DND-41 (cell line): ENCODE measurements around the gene RRP15.

Experiments used
- ATAC-seq: fragments of 200-7000 bp; cut with Tn5 transposase; 3 replicates; pipeline ENCODE4 v1.9.1; 2021; ENCODE audit warnings: low read depth; ENCODE audit not compliant: insufficient read depth
- DNase-seq: peaks from one replicate; pipeline ENCODE4 v3.0.0-alpha.2; 2020
- H2AFZ ChIP-seq: 2 replicates; pipeline ENCODE4 v1.6.0; 2012; ENCODE audit warnings: low read depth, low read length
- H3K27ac ChIP-seq: 2 replicates; pipeline ENCODE4 v1.5.1; 2012; ENCODE audit warnings: low read length, inconsistent platforms
- H3K27me3 ChIP-seq: fragments of 200-600 bp; sonication (generic); 2 replicates; pipeline ENCODE4 v1.6.0; 2012; ENCODE audit warnings: low read length, mild to moderate bottlenecking, inconsistent platforms; ENCODE audit not compliant: insufficient read depth, poor library complexity
- H3K36me3 ChIP-seq: 2 replicates; pipeline ENCODE4 v1.5.1; 2012; ENCODE audit warnings: low read length, inconsistent platforms; ENCODE audit not compliant: insufficient read depth
- H3K4me1 ChIP-seq: 2 replicates; pipeline ENCODE4 v1.5.1; 2012; ENCODE audit warnings: mild to moderate bottlenecking, low read length; ENCODE audit not compliant: insufficient read depth
- H3K4me2 ChIP-seq: 2 replicates; pipeline ENCODE4 v1.6.0; 2012; ENCODE audit warnings: mild to moderate bottlenecking, moderate library complexity, low read length, inconsistent platforms; ENCODE audit not compliant: insufficient read depth
- H3K4me3 ChIP-seq, 2 experiments: fragments of 200-600 bp in 1 of 2; shearing (Covaris generic) in 1 of 2; 2 replicates each; pipeline ENCODE4 v1.5.1; 2012 to 2016; ENCODE audit warnings: inconsistent platforms in 2 of 2, low read length in 2 of 2, mild to moderate bottlenecking in 2 of 2, low read depth in 1 of 2, moderate library complexity in 1 of 2
- H3K79me2 ChIP-seq: 2 replicates; pipeline ENCODE4 v1.6.0; 2012; ENCODE audit warnings: low read length, inconsistent platforms; ENCODE audit not compliant: insufficient read depth
- H3K9ac ChIP-seq: 2 replicates; pipeline ENCODE4 v1.6.0; 2012; ENCODE audit warnings: low read depth, mild to moderate bottlenecking, inconsistent platforms, low read length, moderate library complexity
- H3K9me3 ChIP-seq: 2 replicates; pipeline ENCODE4 v1.5.1; 2012; ENCODE audit warnings: low read length, moderate library complexity, mild to moderate bottlenecking, inconsistent platforms; ENCODE audit not compliant: insufficient read depth, severe bottlenecking
- H4K20me1 ChIP-seq: 2 replicates; pipeline ENCODE4 v1.6.0; 2012; ENCODE audit warnings: low read length; ENCODE audit not compliant: insufficient read depth
- EZH2 ChIP-seq: IDR thresholded peaks from 3 replicates; pipeline ENCODE4 v1.6.1; 2012; ENCODE audit warnings: borderline replicate concordance, low read depth, mild to moderate bottlenecking, moderate library complexity, low read length, inconsistent platforms; ENCODE audit not compliant: severe bottlenecking
- TF ChIP-seq, protein P1 (sequence below): IDR thresholded peaks from 2 replicates; pipeline ENCODE4 v1.5.1; 2012; ENCODE audit warnings: borderline replicate concordance, low read length, moderate library complexity, mild to moderate bottlenecking; ENCODE audit not compliant: poor library complexity, severe bottlenecking; ENCODE audit errors: extremely low read depth

The RRP15 gene, protein sequence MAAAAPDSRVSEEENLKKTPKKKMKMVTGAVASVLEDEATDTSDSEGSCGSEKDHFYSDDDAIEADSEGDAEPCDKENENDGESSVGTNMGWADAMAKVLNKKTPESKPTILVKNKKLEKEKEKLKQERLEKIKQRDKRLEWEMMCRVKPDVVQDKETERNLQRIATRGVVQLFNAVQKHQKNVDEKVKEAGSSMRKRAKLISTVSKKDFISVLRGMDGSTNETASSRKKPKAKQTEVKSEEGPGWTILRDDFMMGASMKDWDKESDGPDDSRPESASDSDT

GRCh38 chr1:218284917-218285635, at the start of gene RRP15:
Gene RRP15 (plus strand): TSS chr1:218285293. CDS start chr1:218285317, 24 bp downstream.
- no peaks in the 10 kb centered on the region for H3K9me3 ChIP-seq
- ATAC-seq (peak; percentile 94), DNase-seq (peak; percentile 84)
- H3K79me2 ChIP-seq: peaks cover 43% of the 10 kb centered on the region
- H2AFZ ChIP-seq: peak within 1 kb of the TSS; percentile 92
- H3K36me3 ChIP-seq: no peaks in the 10 kb centered on the region
- H3K27ac ChIP-seq: peak within 1 kb of the TSS; percentile 65
- peak within 1 kb of the TSS; percentile 43 to 84; a peak in 3 of 4 replicates for H3K4me3 ChIP-seq
- no peaks in the 10 kb centered on the region for H3K27me3 ChIP-seq
- peaks cover 24% of the 10 kb centered on the region for H3K4me1 ChIP-seq
- H3K4me2 ChIP-seq: peak within 1 kb of the TSS; percentile 88
- H3K9ac ChIP-seq: peak within 1 kb of the TSS; percentile 54
- H4K20me1 ChIP-seq: no peaks in the 10 kb centered on the region
- TF ChIP-seq, protein P1, sequence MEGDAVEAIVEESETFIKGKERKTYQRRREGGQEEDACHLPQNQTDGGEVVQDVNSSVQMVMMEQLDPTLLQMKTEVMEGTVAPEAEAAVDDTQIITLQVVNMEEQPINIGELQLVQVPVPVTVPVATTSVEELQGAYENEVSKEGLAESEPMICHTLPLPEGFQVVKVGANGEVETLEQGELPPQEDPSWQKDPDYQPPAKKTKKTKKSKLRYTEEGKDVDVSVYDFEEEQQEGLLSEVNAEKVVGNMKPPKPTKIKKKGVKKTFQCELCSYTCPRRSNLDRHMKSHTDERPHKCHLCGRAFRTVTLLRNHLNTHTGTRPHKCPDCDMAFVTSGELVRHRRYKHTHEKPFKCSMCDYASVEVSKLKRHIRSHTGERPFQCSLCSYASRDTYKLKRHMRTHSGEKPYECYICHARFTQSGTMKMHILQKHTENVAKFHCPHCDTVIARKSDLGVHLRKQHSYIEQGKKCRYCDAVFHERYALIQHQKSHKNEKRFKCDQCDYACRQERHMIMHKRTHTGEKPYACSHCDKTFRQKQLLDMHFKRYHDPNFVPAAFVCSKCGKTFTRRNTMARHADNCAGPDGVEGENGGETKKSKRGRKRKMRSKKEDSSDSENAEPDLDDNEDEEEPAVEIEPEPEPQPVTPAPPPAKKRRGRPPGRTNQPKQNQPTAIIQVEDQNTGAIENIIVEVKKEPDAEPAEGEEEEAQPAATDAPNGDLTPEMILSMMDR: no peak

DNA sequence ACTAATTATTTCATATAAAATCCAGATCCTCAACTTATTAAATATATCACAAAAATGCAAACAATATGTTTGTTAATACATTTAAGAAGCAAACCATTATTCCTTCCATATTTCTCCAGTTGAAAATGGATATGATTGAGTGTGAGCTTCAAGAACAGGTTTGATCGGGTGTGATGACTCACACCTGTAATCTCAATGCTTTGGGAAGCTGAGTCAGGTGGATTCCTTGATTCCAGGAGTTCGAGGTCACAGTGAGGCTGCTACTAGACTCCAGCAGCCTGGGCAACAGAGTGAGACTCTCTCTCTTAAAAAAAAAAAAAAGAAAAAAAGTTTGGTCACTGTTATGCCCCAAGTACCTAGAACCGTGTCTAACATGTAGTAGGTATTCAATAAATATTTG, 42.9 kb upstream of the RRP15 start:
- no peaks in the 10 kb centered on the region for H3K79me2 ChIP-seq
- H4K20me1 ChIP-seq: no peaks in the 10 kb centered on the region
- H3K4me2 ChIP-seq: no peak overlapping the region
- DNase-seq (no peak), ATAC-seq (no peak)
- H3K36me3 ChIP-seq: no peaks in the 10 kb centered on the region
- H3K9ac ChIP-seq: no peak overlapping the region
- no peaks in the 10 kb centered on the region for H3K4me1 ChIP-seq
- no peak overlapping the region for H2AFZ ChIP-seq
- H3K27me3 ChIP-seq: no peaks in the 10 kb centered on the region
- no peak overlapping the region for H3K4me3 ChIP-seq
- no peak for TF ChIP-seq EZH2
- TF ChIP-seq, protein P1: no peak
- no peak overlapping the region for H3K27ac ChIP-seq
- H3K9me3 ChIP-seq: no peaks in the 10 kb centered on the region

DNA sequence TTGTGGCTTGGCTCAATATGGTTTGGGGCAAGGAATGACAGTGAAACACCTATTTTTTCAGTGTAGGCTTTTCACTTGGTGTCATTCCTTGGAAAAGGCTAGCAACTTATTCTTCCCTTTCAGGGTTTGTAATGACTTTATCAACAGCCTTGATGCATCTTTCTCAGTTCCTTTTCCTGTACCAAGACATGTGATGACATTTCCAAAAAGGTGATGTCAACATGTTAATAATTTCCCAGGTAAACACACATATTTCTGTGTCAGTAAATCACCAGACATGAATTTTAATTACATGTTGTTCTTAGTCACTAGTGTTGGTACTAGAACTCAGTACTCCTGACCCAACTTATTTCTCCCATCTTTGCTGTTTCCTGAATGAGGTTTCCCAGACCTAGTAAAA, 37.8 kb upstream of the RRP15 start:
- DNase-seq: no peak
- H3K36me3 ChIP-seq: no peaks in the 10 kb centered on the region
- H3K27me3 ChIP-seq: no peaks in the 10 kb centered on the region
- H3K4me1 ChIP-seq: no peaks in the 10 kb centered on the region
- no peak overlapping the region for H3K27ac ChIP-seq
- H3K4me3 ChIP-seq: no peak overlapping the region
- no peak for ATAC-seq
- H3K4me2 ChIP-seq: no peak overlapping the region
- no peaks in the 10 kb centered on the region for H4K20me1 ChIP-seq
- H2AFZ ChIP-seq: no peak overlapping the region
- H3K9me3 ChIP-seq: no peaks in the 10 kb centered on the region
- no peak for TF ChIP-seq EZH2
- TF ChIP-seq, protein P1: no peak
- no peaks in the 10 kb centered on the region for H3K79me2 ChIP-seq
- H3K9ac ChIP-seq: no peak overlapping the region
